Karpas-422 (cell line): Measurements from ENCODE around the gene PLXNA3. TPM values are rescaled to one million over a fixed set of nuclear protein-coding genes. Genes with fewer than 3 reads are reported as not detected.
A peak's percentile ranks its signal among the peaks of the same experiment; 100 is the strongest.

ENCODE experiments used
- DNase-seq: peaks from one replicate; pipeline ENCODE4 v3.0.0-alpha.2; 2015
- H2AFZ ChIP-seq: fragments of 200-600 bp; sonication (generic); 2 replicates; pipeline ENCODE4 v1.6.1; 2014; ENCODE audit warnings: antibody characterized with exemption, low read length, mixed read lengths
- H3K27ac ChIP-seq: fragments of 200-600 bp; sonication (generic); 2 replicates; pipeline ENCODE4 v1.5.1; 2014; ENCODE audit warnings: mild to moderate bottlenecking, low read length, moderate library complexity
- H3K27me3 ChIP-seq: fragments of 200-600 bp; sonication (generic); 2 replicates; pipeline ENCODE4 v1.6.1; 2014; ENCODE audit warnings: low read length, mixed read lengths
- H3K36me3 ChIP-seq: fragments of 200-600 bp; sonication (generic); 2 replicates; pipeline ENCODE4 v1.6.1; 2014; ENCODE audit warnings: low read length, mixed read lengths; ENCODE audit not compliant: insufficient read depth
- H3K4me1 ChIP-seq: fragments of 200-600 bp; sonication (generic); 2 replicates; pipeline ENCODE4 v1.6.1; 2014; ENCODE audit warnings: mild to moderate bottlenecking, low read length, mixed read lengths
- H3K4me2 ChIP-seq: fragments of 200-600 bp; sonication (generic); 2 replicates; pipeline ENCODE4 v1.6.1; 2014; ENCODE audit warnings: low read length, low read depth, mild to moderate bottlenecking; ENCODE audit not compliant: poor library complexity, severe bottlenecking
- H3K4me3 ChIP-seq: fragments of 200-600 bp; sonication (generic); 2 replicates; pipeline ENCODE4 v1.5.1; 2014; ENCODE audit warnings: mild to moderate bottlenecking, antibody characterized with exemption, low read length, mixed read lengths
- H3K79me2 ChIP-seq: fragments of 200-600 bp; sonication (generic); 2 replicates; pipeline ENCODE4 v1.6.1; 2014; ENCODE audit warnings: mild to moderate bottlenecking, low read length, mixed read lengths
- H3K9ac ChIP-seq: fragments of 200-600 bp; sonication (generic); 2 replicates; pipeline ENCODE4 v1.6.0; 2014; ENCODE audit warnings: low read length
- H3K9me2 ChIP-seq: fragments of 200-600 bp; sonication (generic), shearing (Covaris generic); replicated peaks from 2 replicates; pipeline ENCODE4 v1.6.0; 2014; ENCODE audit warnings: mild to moderate bottlenecking, low read length, moderate library complexity; ENCODE audit not compliant: insufficient read depth
- H3K9me3 ChIP-seq: fragments of 300-700, 200-600 bp; sonication (generic); 2 replicates; pipeline ENCODE4 v1.6.1; 2014; ENCODE audit warnings: low read length, mixed read lengths
- H4K20me1 ChIP-seq: fragments of 200-600 bp; sonication (generic); 2 replicates; pipeline ENCODE4 v1.6.1; 2014; ENCODE audit warnings: mild to moderate bottlenecking, antibody characterized with exemption, low read length, low read depth; ENCODE audit not compliant: insufficient read depth
- total RNA-seq: library from RNA; depleted of rRNA; stranded (reverse); fragments of >200 nt; shearing (Covaris generic); gene quantifications from 2 replicates; pipeline ENCODE4 v1.2.3, GENCODE V29; 2014; ENCODE audit warnings: low replicate concordance

The PLXNA3 gene
- total RNA-seq, 1 experiment from 2014 or later, result 7.2 TPM

- Histone ChIP-seq H4K20me1 (no peaks in the 10 kb centered on the region), H3K27ac (peak overlapping the region; percentile 43), H2AFZ (no peak overlapping the region), H3K4me2 (no peak overlapping the region), H3K9me2 (no peaks in the 10 kb centered on the region), H3K4me1 (peaks cover 64% of the 10 kb centered on the region), H3K36me3 (peaks cover 4% of the 10 kb centered on the region; the same call in 1 of the 2 replicates), H3K9ac (peak overlapping the region; percentile 38; the same call in 1 of the 2 replicates), H3K9me3 (no peaks in the 10 kb centered on the region), H3K4me3 (no peak overlapping the region), H3K27me3 (no peaks in the 10 kb centered on the region), H3K79me2 (peaks cover 18% of the 10 kb centered on the region)
- no peak for DNase-seq
These were observed 24.7 kb downstream of the PLXNA3 start for GRCh38 chrX:154482786-154483185.

GRCh38 chrX:154483325-154483724 is 25.2 kb downstream of the PLXNA3 start:
- Histone ChIP-seq H3K36me3 (peaks cover 4% of the 10 kb centered on the region; the same call in 1 of the 2 replicates), H3K4me2 (no peak overlapping the region), H3K9me3 (no peaks in the 10 kb centered on the region), H3K9me2 (no peaks in the 10 kb centered on the region), H4K20me1 (no peaks in the 10 kb centered on the region), H3K4me3 (no peak overlapping the region), H3K79me2 (peaks cover 21% of the 10 kb centered on the region), H3K27ac (no peak overlapping the region), H2AFZ (no peak overlapping the region), H3K9ac (no peak overlapping the region), H3K4me1 (peaks cover 63% of the 10 kb centered on the region), H3K27me3 (no peaks in the 10 kb centered on the region)
- DNase-seq, result no peak

GRCh38 chrX:154484255-154485149 is 26.4 kb downstream of the PLXNA3 start:
- DNase-seq, result no peak
- Histone ChIP-seq H3K9me2 (no peaks in the 10 kb centered on the region), H3K36me3 (peaks cover 4% of the 10 kb centered on the region; the same call in 1 of the 2 replicates), H2AFZ (no peak overlapping the region), H3K9ac (no peak overlapping the region), H3K9me3 (no peaks in the 10 kb centered on the region), H3K27me3 (no peaks in the 10 kb centered on the region), H3K4me3 (0 out of 2 replicates have a peak overlapping the region, but pooled peaks have one; percentile 78), H3K4me1 (peaks cover 71% of the 10 kb centered on the region), H3K4me2 (peak overlapping the region; percentile 81), H3K27ac (no peak overlapping the region), H3K79me2 (peaks cover 26% of the 10 kb centered on the region), H4K20me1 (no peaks in the 10 kb centered on the region)

- peaks cover 66% of the 10 kb centered on the region for H3K4me1 ChIP-seq
- H3K27ac ChIP-seq, result peak overlapping the region; percentile 75
- peaks cover 4% of the 10 kb centered on the region; the same call in 1 of the 2 replicates for H3K36me3 ChIP-seq
- H3K79me2 ChIP-seq, result peaks cover 32% of the 10 kb centered on the region
- peak overlapping the region; percentile 78 for H3K4me3 ChIP-seq
- no peak overlapping the region for H2AFZ ChIP-seq
- H3K27me3 ChIP-seq, result no peaks in the 10 kb centered on the region
- H3K9ac ChIP-seq, result peak overlapping the region; percentile 94
- no peaks in the 10 kb centered on the region for H3K9me2 ChIP-seq
- peak overlapping the region; percentile 81 for H3K4me2 ChIP-seq
- no peaks in the 10 kb centered on the region for H3K9me3 ChIP-seq
- no peaks in the 10 kb centered on the region; the same call in 1 of the 2 replicates for H4K20me1 ChIP-seq
- DNase-seq, result no peak
These were observed 27.3 kb downstream of the PLXNA3 start for GRCh38 chrX:154485150-154486051.

- H3K4me2 ChIP-seq, result peak overlapping the region; percentile 81
- peaks cover 66% of the 10 kb centered on the region for H3K4me1 ChIP-seq
- peak overlapping the region; percentile 78 for H3K4me3 ChIP-seq
- peak overlapping the region; percentile 94 for H3K9ac ChIP-seq
- no peaks in the 10 kb centered on the region; the same call in 1 of the 2 replicates for H4K20me1 ChIP-seq
- peaks cover 4% of the 10 kb centered on the region; the same call in 1 of the 2 replicates for H3K36me3 ChIP-seq
- no peaks in the 10 kb centered on the region for H3K9me3 ChIP-seq
- peak; percentile 69 for DNase-seq
- H3K9me2 ChIP-seq, result no peaks in the 10 kb centered on the region
- H3K79me2 ChIP-seq, result peaks cover 32% of the 10 kb centered on the region
- peak overlapping the region; percentile 75 for H3K27ac ChIP-seq
- no peaks in the 10 kb centered on the region for H3K27me3 ChIP-seq
- no peak overlapping the region for H2AFZ ChIP-seq
These were observed 27.9 kb downstream of the PLXNA3 start for GRCh38 chrX:154486052-154486395.

GRCh38 chrX:154486396-154487207 is 28.5 kb downstream of the PLXNA3 start, which contains the start of gene UBL4A:
Gene UBL4A (minus strand): TSS chrX:154486615. CDS start chrX:154486584, 31 bp downstream.
- Histone ChIP-seq H3K27ac (peak within 1 kb of the TSS; percentile 75), H4K20me1 (no peaks in the 10 kb centered on the region; the same call in 1 of the 2 replicates), H3K36me3 (peaks cover 4% of the 10 kb centered on the region; the same call in 1 of the 2 replicates), H3K27me3 (no peaks in the 10 kb centered on the region), H3K4me3 (peak within 1 kb of the TSS; percentile 78), H3K4me1 (peaks cover 66% of the 10 kb centered on the region), H3K4me2 (peak within 1 kb of the TSS; percentile 81), H3K9me3 (no peaks in the 10 kb centered on the region), H3K9me2 (no peaks in the 10 kb centered on the region), H3K79me2 (peaks cover 32% of the 10 kb centered on the region), H2AFZ (no peak within 1 kb of the TSS), H3K9ac (peak within 1 kb of the TSS; percentile 94)
- peak; percentile 84 for DNase-seq

GRCh38 chrX:154487518-154488290 is 29.6 kb downstream of the PLXNA3 start:
- peaks cover 32% of the 10 kb centered on the region for H3K79me2 ChIP-seq
- peak overlapping the region; percentile 67; the same call in 1 of the 2 replicates for H3K4me3 ChIP-seq
- peak overlapping the region; percentile 66; the same call in 1 of the 2 replicates for H3K9ac ChIP-seq
- DNase-seq, result no peak
- H3K27ac ChIP-seq, result peak overlapping the region; percentile 35; the same call in 1 of the 2 replicates
- no peak overlapping the region for H2AFZ ChIP-seq
- peaks cover 55% of the 10 kb centered on the region for H3K4me1 ChIP-seq
- H3K4me2 ChIP-seq, result peak overlapping the region; percentile 66
- peaks cover 4% of the 10 kb centered on the region; the same call in 1 of the 2 replicates for H3K36me3 ChIP-seq
- H3K9me3 ChIP-seq, result no peaks in the 10 kb centered on the region
- no peaks in the 10 kb centered on the region for H3K27me3 ChIP-seq
- H4K20me1 ChIP-seq, result no peaks in the 10 kb centered on the region; the same call in 1 of the 2 replicates
- H3K9me2 ChIP-seq, result no peaks in the 10 kb centered on the region
